Measurements from ENCODE around the gene CNTNAP2.

DNA sequence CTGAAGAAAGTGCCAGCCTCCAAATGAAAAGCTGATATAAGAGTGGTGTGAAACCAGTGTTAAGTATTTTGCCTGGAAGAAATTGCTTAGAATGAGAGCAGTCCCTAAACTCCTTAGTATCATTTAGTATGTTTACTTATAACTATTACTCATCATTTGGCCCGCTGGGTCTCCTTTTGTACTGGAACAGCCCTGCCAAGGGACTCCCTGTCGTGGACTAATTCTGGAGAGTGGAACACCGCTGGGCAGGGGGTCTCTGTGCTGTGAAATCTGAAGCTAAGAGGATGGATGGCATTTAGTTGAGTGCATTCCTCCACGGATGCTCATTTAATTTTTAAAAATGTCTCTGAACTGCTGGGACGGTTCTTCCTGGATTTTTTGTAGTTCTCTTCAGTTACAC lies 1584.1 kb downstream of the CNTNAP2 start:
- TF ChIP-seq, protein P1, sequence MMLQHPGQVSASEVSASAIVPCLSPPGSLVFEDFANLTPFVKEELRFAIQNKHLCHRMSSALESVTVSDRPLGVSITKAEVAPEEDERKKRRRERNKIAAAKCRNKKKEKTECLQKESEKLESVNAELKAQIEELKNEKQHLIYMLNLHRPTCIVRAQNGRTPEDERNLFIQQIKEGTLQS (CRISPR knock-in tag; IDR thresholded peaks at IDR 0.05) = no peak
- TF ChIP-seq EZH2 (conservative IDR thresholded peaks at IDR 0.05; ENCODE audit: low read depth, low read length) = no peak
- TF ChIP-seq CBX5 (CRISPR knock-in tag; IDR thresholded peaks at IDR 0.05; ENCODE audit: borderline replicate concordance) = no peak
- TF ChIP-seq MLLT10 (CRISPR knock-in tag; IDR thresholded peaks at IDR 0.05) = no peak
- no peak for TF ChIP-seq CBX1 (IDR thresholded peaks at IDR 0.05; ENCODE audit: low read depth)
- no peak for TF ChIP-seq ZNF773 (CRISPR knock-in tag; IDR thresholded peaks at IDR 0.05; ENCODE audit: borderline replicate concordance)
- TF ChIP-seq MTF2 (CRISPR knock-in tag; IDR thresholded peaks at IDR 0.05; ENCODE audit: borderline replicate concordance) = no peak
- no peak for TF ChIP-seq NAIF1 (CRISPR knock-in tag; IDR thresholded peaks at IDR 0.05; ENCODE audit: borderline replicate concordance)
- TF ChIP-seq MTA3 (CRISPR knock-in tag; IDR thresholded peaks at IDR 0.05) = no peak
- no peak for TF ChIP-seq SMARCE1 (IDR thresholded peaks at IDR 0.05; ENCODE audit: borderline replicate concordance)
- TF ChIP-seq RCOR2 (CRISPR knock-in tag; IDR thresholded peaks at IDR 0.05) = no peak
- no peak for TF ChIP-seq SP4 (CRISPR knock-in tag; IDR thresholded peaks at IDR 0.05)
- no peak for TF ChIP-seq BCL6 (CRISPR knock-in tag; IDR thresholded peaks at IDR 0.05)
